Measurements from ENCODE around the gene KRT38. TPM values are rescaled to one million over a fixed set of nuclear protein-coding genes. Genes with fewer than 3 reads are reported as not detected.

The KRT38 gene
- total and polyA plus RNA-seq, 2 experiments from 2014 or later, result not detected

- no peaks in the 10 kb centered on the region for H3K4me1 ChIP-seq (ENCODE audit: low read depth)
- no peak for DNase-seq (ENCODE audit: low read depth in 1 of 2, low spot score in 1 of 2)
- H3K4me3 ChIP-seq, result no peak overlapping the region
- H3K27me3 ChIP-seq, result no peaks in the 10 kb centered on the region
- no peaks in the 10 kb centered on the region for H3K36me3 ChIP-seq
- no peak overlapping the region for H3K27ac ChIP-seq
- TF ChIP-seq CTCF (IDR thresholded peaks at IDR 0.05; ENCODE audit: low read depth, low read length), result no peak
- H3K9me3 ChIP-seq (ENCODE audit: low read depth), result no peaks in the 10 kb centered on the region
Observed at GRCh38 chr17:41478237-41478636, 37.5 kb upstream of the KRT38 start.

- no peaks in the 10 kb centered on the region for H3K27me3 ChIP-seq
- H3K36me3 ChIP-seq, result no peaks in the 10 kb centered on the region
- DNase-seq (ENCODE audit: low read depth in 1 of 2, low spot score in 1 of 2), result no peak
- TF ChIP-seq CTCF (IDR thresholded peaks at IDR 0.05; ENCODE audit: low read depth, low read length), result no peak
- H3K4me3 ChIP-seq, result no peak overlapping the region
- no peaks in the 10 kb centered on the region for H3K9me3 ChIP-seq (ENCODE audit: low read depth)
- no peak overlapping the region for H3K27ac ChIP-seq
- no peaks in the 10 kb centered on the region for H3K4me1 ChIP-seq (ENCODE audit: low read depth)
Observed at GRCh38 chr17:41476866-41477815, 36.4 kb upstream of the KRT38 start.

GRCh38 chr17:41475421-41475820 lies 34.6 kb upstream of the KRT38 start:
- H3K36me3 ChIP-seq, result no peaks in the 10 kb centered on the region
- DNase-seq (ENCODE audit: low read depth in 1 of 2, low spot score in 1 of 2), result no peak
- H3K9me3 ChIP-seq (ENCODE audit: low read depth), result no peaks in the 10 kb centered on the region
- no peaks in the 10 kb centered on the region for H3K4me1 ChIP-seq (ENCODE audit: low read depth)
- no peaks in the 10 kb centered on the region for H3K27me3 ChIP-seq
- TF ChIP-seq CTCF (IDR thresholded peaks at IDR 0.05; ENCODE audit: low read depth, low read length), result no peak
- H3K4me3 ChIP-seq, result no peak overlapping the region
- H3K27ac ChIP-seq, result no peak overlapping the region

- Histone ChIP-seq H3K27ac (no peak overlapping the region), H3K27me3 (no peaks in the 10 kb centered on the region), H3K36me3 (no peaks in the 10 kb centered on the region), H3K4me1 (ENCODE audit: low read depth) (no peaks in the 10 kb centered on the region), H3K4me3 (no peak overlapping the region), H3K9me3 (ENCODE audit: low read depth) (no peaks in the 10 kb centered on the region)
- no peak for DNase-seq (ENCODE audit: low read depth in 1 of 2, low spot score in 1 of 2)
- TF ChIP-seq CTCF (IDR thresholded peaks at IDR 0.05; ENCODE audit: low read depth, low read length), result no peak
Observed at GRCh38 chr17:41474863-41475262, 34.1 kb upstream of the KRT38 start.

- DNase-seq (ENCODE audit: low read depth in 1 of 2, low spot score in 1 of 2), result no peak
- no peak for TF ChIP-seq CTCF (IDR thresholded peaks at IDR 0.05; ENCODE audit: low read depth, low read length)
- no peak overlapping the region for H3K27ac ChIP-seq
- no peaks in the 10 kb centered on the region for H3K36me3 ChIP-seq
- no peaks in the 10 kb centered on the region for H3K9me3 ChIP-seq (ENCODE audit: low read depth)
- H3K27me3 ChIP-seq, result no peaks in the 10 kb centered on the region
- no peak overlapping the region for H3K4me3 ChIP-seq
- no peaks in the 10 kb centered on the region for H3K4me1 ChIP-seq (ENCODE audit: low read depth)
Observed at GRCh38 chr17:41468346-41468745, 27.6 kb upstream of the KRT38 start.
